MM.1S (cell line): ENCODE results near the gene TIMM44.

ENCODE experiments used
- DNase-seq: peaks from one replicate; pipeline ENCODE4 v3.0.0-alpha.2; 2015
- H2AFZ ChIP-seq: fragments of 300-600 bp; sonication (generic); 2 replicates; pipeline ENCODE4 v1.6.0; 2016; ENCODE audit warnings: antibody characterized with exemption, low read length
- H3F3A ChIP-seq: fragments of 300-600 bp; sonication (generic); 2 replicates; pipeline ENCODE4 v1.6.1; 2016; ENCODE audit warnings: mild to moderate bottlenecking, antibody characterized with exemption, low read length, moderate library complexity, mixed read lengths; ENCODE audit not compliant: insufficient read depth
- H3K27ac ChIP-seq: fragments of 300-600 bp; sonication (generic); 2 replicates; pipeline ENCODE4 v1.5.1; 2016; ENCODE audit warnings: mild to moderate bottlenecking, low read length
- H3K27me3 ChIP-seq: fragments of 300-600 bp; sonication (generic); replicated peaks from 2 replicates; pipeline ENCODE4 v1.6.0; 2016; ENCODE audit warnings: low read length; ENCODE audit not compliant: insufficient read depth
- H3K36me3 ChIP-seq: fragments of 300-600 bp; sonication (generic); replicated peaks from 2 replicates; pipeline ENCODE4 v1.6.1; 2016; ENCODE audit warnings: mild to moderate bottlenecking, low read length, mixed read lengths; ENCODE audit not compliant: insufficient read depth
- H3K4me1 ChIP-seq: fragments of 300-600 bp; sonication (generic); 2 replicates; pipeline ENCODE4 v1.6.1; 2016; ENCODE audit warnings: low read length, mixed read lengths
- H3K4me2 ChIP-seq: fragments of 300-600 bp; sonication (generic); 2 replicates; pipeline ENCODE4 v1.6.0; 2016; ENCODE audit warnings: low read depth, low read length
- H3K4me3 ChIP-seq: fragments of 300-600 bp; sonication (generic); 2 replicates; pipeline ENCODE4 v1.5.1; 2016; ENCODE audit warnings: low read length, mixed read lengths
- H3K79me2 ChIP-seq: fragments of 300-600 bp; sonication (generic); 2 replicates; pipeline ENCODE4 v1.6.1; 2016; ENCODE audit warnings: mixed run types, low read length, mixed read lengths
- H3K9ac ChIP-seq: fragments of 300-600 bp; sonication (generic); 2 replicates; pipeline ENCODE4 v1.6.1; 2016; ENCODE audit warnings: low read length, mixed read lengths
- H3K9me2 ChIP-seq: fragments of 300-600 bp; sonication (generic); replicated peaks from 2 replicates; pipeline ENCODE4 v1.6.1; 2016; ENCODE audit warnings: mild to moderate bottlenecking, low read length, mixed read lengths; ENCODE audit not compliant: insufficient read depth
- H3K9me3 ChIP-seq: fragments of 300-600 bp; sonication (generic); replicated peaks from 2 replicates; pipeline ENCODE4 v1.6.1; 2016; ENCODE audit warnings: mild to moderate bottlenecking, low read length, mixed read lengths; ENCODE audit not compliant: insufficient read depth
- H4K20me1 ChIP-seq: fragments of 300-600 bp; sonication (generic); 2 replicates; pipeline ENCODE4 v1.6.1; 2016; ENCODE audit warnings: mild to moderate bottlenecking, low read length, moderate library complexity, mixed read lengths; ENCODE audit not compliant: insufficient read depth
- EZH2 ChIP-seq: fragments of 300-600 bp; sonication (generic); optimal IDR thresholded peaks from 2 replicates; pipeline ENCODE3; 2017; ENCODE audit warnings: low read depth, mild to moderate bottlenecking, antibody characterized with exemption, low read length, mixed read lengths
- EZH2phosphoT487 ChIP-seq: fragments of 300-600 bp; sonication (generic); IDR thresholded peaks from 2 replicates; pipeline ENCODE4 v1.6.1; 2018; ENCODE audit warnings: antibody characterized with exemption, low read length
- TF ChIP-seq, protein P1 (sequence below): fragments of 300-600 bp; sonication (generic); IDR thresholded peaks from 2 replicates; pipeline ENCODE4 v1.5.1; 2016; ENCODE audit warnings: antibody characterized with exemption, low read length, mixed read lengths

TIMM44 gene

DNA sequence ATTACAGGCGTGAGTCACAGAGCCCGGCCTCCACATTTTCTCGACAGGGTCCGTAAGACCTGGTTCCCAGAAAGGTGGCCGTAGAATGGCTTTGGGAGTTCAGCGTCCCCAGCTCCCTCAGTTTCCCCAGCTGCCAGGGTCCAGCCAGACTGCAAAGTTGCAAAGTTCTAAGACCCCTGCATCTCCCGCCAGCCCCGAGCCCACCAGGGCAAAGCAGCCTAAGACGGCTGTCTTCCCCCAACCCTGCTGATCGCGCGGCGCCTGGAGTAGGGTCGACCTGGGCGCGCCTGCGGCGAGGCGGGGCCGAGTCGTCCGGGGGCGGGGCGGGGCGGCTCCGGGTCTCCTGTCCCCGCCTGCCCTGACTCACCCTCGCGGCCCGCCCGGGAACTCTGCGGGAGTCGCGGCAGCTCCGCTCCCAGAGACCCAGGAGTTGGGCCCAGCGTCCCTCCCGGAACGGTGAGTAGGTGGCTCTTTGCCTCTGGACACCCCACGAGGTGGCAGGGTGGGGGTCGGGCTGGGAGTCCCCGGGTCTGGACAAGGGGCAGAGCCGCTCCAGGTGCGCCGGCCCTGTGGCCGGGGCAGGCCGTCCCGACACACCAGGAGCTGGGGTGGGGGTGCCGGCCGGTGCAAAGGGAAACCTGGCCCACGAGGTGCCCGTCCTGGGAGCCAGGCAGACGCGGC, 55.2 kb downstream of the TIMM44 start, which contains the start of gene LRRC8E:
Gene LRRC8E (plus strand): TSS at position 366 of the 681 bp plus-strand sequence. CDS start 7,094 bp downstream, outside the sequence.
- Histone ChIP-seq H3K9me2 (no peaks in the 10 kb centered on the region), H3K4me2 (no peak within 1 kb of the TSS), H3K4me1 (no peaks in the 10 kb centered on the region), H3K9me3 (no peaks in the 10 kb centered on the region), H3F3A (no peaks in the 10 kb centered on the region), H3K9ac (no peak within 1 kb of the TSS), H3K27ac (no peak within 1 kb of the TSS), H3K36me3 (no peaks in the 10 kb centered on the region), H3K4me3 (no peak within 1 kb of the TSS), H3K79me2 (no peaks in the 10 kb centered on the region), H2AFZ (no peak within 1 kb of the TSS), H4K20me1 (no peaks in the 10 kb centered on the region), H3K27me3 (peaks cover 75% of the 10 kb centered on the region)
- TF ChIP-seq, protein P1, sequence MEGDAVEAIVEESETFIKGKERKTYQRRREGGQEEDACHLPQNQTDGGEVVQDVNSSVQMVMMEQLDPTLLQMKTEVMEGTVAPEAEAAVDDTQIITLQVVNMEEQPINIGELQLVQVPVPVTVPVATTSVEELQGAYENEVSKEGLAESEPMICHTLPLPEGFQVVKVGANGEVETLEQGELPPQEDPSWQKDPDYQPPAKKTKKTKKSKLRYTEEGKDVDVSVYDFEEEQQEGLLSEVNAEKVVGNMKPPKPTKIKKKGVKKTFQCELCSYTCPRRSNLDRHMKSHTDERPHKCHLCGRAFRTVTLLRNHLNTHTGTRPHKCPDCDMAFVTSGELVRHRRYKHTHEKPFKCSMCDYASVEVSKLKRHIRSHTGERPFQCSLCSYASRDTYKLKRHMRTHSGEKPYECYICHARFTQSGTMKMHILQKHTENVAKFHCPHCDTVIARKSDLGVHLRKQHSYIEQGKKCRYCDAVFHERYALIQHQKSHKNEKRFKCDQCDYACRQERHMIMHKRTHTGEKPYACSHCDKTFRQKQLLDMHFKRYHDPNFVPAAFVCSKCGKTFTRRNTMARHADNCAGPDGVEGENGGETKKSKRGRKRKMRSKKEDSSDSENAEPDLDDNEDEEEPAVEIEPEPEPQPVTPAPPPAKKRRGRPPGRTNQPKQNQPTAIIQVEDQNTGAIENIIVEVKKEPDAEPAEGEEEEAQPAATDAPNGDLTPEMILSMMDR = no peak
- TF ChIP-seq EZH2 (no peak), EZH2phosphoT487 (no peak)
- DNase-seq = no peak

DNA sequence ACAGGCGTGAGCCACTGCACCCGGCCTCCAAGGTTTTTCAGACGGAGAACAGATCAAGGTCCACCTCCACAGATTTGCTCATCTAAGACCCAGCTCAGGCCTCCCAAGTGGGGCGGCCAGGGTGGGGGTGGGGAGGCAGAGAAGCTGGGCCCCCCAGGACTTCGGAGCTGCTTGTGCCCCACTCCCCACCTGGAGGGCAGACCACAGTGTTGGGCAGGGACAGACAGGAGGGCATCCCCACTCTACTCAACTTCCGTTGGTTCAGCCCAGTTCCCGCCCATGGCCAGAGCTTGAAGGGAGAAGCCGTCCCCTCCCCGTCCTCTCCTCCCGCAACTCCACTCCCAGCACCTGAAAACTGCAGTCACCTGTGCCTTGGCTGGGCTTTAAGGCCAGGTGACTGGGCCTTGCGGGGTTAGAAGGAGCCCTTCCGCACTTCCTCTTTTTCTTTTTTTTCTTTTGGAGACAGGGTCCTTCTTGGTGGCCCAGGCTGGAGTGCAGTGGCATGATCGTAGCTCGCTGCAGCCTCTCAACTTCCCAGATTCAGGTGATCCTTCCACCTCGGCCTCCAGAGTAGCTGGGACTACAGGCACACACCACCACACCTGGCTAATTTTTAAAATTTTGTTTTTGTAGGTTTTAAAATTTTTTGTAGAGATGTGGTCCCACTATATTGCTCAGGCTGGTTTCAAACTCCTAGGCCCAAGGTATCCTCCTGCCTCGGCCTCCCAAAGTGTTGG, 55.9 kb downstream of the TIMM44 start:
- Histone ChIP-seq H3K4me1 (no peaks in the 10 kb centered on the region), H3K9me2 (no peaks in the 10 kb centered on the region), H3K9ac (no peak overlapping the region), H2AFZ (no peak overlapping the region), H3K79me2 (no peaks in the 10 kb centered on the region), H3K4me3 (no peak overlapping the region), H3K4me2 (no peak overlapping the region), H3F3A (no peaks in the 10 kb centered on the region), H4K20me1 (no peaks in the 10 kb centered on the region), H3K27ac (no peak overlapping the region), H3K9me3 (no peaks in the 10 kb centered on the region), H3K36me3 (no peaks in the 10 kb centered on the region), H3K27me3 (peaks cover 69% of the 10 kb centered on the region)
- TF ChIP-seq, protein P1 = no peak
- TF ChIP-seq EZH2 = no peak
- DNase-seq = no peak

DNA sequence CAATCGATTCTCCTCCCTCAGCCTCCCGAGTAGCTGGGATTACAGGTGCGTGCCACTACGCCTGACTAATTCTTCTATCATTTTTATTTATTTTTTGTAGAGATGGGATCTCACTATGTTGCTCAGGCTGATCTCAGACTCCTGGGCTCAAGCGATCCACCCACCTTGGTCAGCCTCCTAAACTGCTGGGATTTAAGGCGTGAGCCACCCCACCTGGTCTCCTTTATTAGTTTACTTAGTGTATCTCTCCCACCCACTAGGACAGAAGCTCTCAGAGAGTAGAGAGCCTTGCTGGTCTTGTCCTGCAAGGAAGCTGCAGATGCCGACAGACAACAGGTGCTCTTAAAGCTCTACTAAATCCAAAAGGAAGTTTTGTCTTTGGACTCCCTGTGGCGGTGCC, 57.6 kb downstream of the TIMM44 start:
- Histone ChIP-seq H4K20me1 (no peaks in the 10 kb centered on the region), H3F3A (no peaks in the 10 kb centered on the region), H3K9ac (no peak overlapping the region), H3K36me3 (no peaks in the 10 kb centered on the region), H3K79me2 (no peaks in the 10 kb centered on the region), H3K4me3 (no peak overlapping the region), H3K27ac (no peak overlapping the region), H3K27me3 (peaks cover 53% of the 10 kb centered on the region), H3K9me2 (no peaks in the 10 kb centered on the region), H3K4me2 (no peak overlapping the region), H3K4me1 (no peaks in the 10 kb centered on the region), H2AFZ (no peak overlapping the region), H3K9me3 (no peaks in the 10 kb centered on the region)
- TF ChIP-seq EZH2 = no peak
- TF ChIP-seq, protein P1 = no peak
- TF ChIP-seq EZH2phosphoT487 = no peak
- DNase-seq = no peak
